K562 (cell line): ENCODE measurements around the gene MCAT. TPM values are rescaled to one million over a fixed set of nuclear protein-coding genes. Genes with fewer than 3 reads are reported as not detected.
A peak's percentile ranks its signal among the peaks of the same experiment; 100 is the strongest.

Experiments
- AFF1 ChIP-seq, 2 experiments: fragments of 450-650 bp; IDR thresholded peaks; 2 replicates each; pipeline ENCODE4 v1.6.1; 2018; ENCODE audit warnings: mild to moderate bottlenecking in 2 of 2, low read depth in 1 of 2; ENCODE audit not compliant: partially characterized antibody in 2 of 2
- ATF2 ChIP-seq: sonication (generic); formaldehyde crosslinking; IDR thresholded peaks from 2 replicates; pipeline ENCODE4 v1.8.1; 2022; ENCODE audit warnings: missing genetic modification reagents
- BCL6 ChIP-seq: fragments of 250-450 bp; sonication (Bioruptor Pico); IDR thresholded peaks from 2 replicates; pipeline ENCODE4 v1.4.0; 2020
- BCOR ChIP-seq: fragments of 450-650 bp; IDR thresholded peaks from 2 replicates; pipeline ENCODE4 v1.6.1; 2016
- DMBX1 ChIP-seq: fragments of 250-450 bp; sonication (Bioruptor Pico); IDR thresholded peaks from 2 replicates; pipeline ENCODE4 v1.8.0; 2022; ENCODE audit warnings: inconsistent platforms, mild to moderate bottlenecking, moderate library complexity, borderline replicate concordance
- E4F1 ChIP-seq: fragments of 250-450 bp; sonication (Bioruptor Pico); IDR thresholded peaks from 2 replicates; pipeline ENCODE4 v1.5.0; 2021; ENCODE audit warnings: mild to moderate bottlenecking, borderline replicate concordance
- MEF2A ChIP-seq: IDR thresholded peaks from 2 replicates; pipeline ENCODE4 v1.6.1; 2011; ENCODE audit warnings: low read depth, mild to moderate bottlenecking, low read length, moderate library complexity; ENCODE audit not compliant: control insufficient read depth
- NR3C1 ChIP-seq: sonication (generic); formaldehyde crosslinking; IDR thresholded peaks from 2 replicates; pipeline ENCODE4 v1.8.1; 2022; ENCODE audit warnings: missing genetic modification reagents
- RBM39 ChIP-seq: fragments of 200-400 bp; formaldehyde crosslinking; optimal IDR thresholded peaks from 2 replicates; pipeline ENCODE3; 2018; ENCODE audit warnings: low read depth, low read length
- polyA plus RNA-seq, 8 experiments: library from polyadenylated mRNA; depleted of rRNA in 4 of 8; stranded (reverse) in 5 of 8; unstranded in 3 of 8; fragments of >200 nt; fragmentation: Nextera tagmentation in 2 of 8; fragmentation: Illumina TruSeq in 1 of 8; extraction: Ambion mirVana in 2 of 8; extraction: Trizol in 1 of 8; gene quantifications; 2 replicates each; pipeline versions ENCODE4 v1.2.1 to v1.2.3, GENCODE V29; 2011 to 2014; ENCODE audit warnings: inconsistent platforms in 1 of 8, missing spikeins in 1 of 8
- total RNA-seq, 7 experiments: library from RNA; depleted of rRNA in 6 of 7; stranded (reverse); fragments of >200 nt in 6 of 7; fragmentation: Illumina TruSeq in 2 of 7; extraction: Trizol in 2 of 7; gene quantifications; 2 replicates each; pipeline versions ENCODE4 v1.2.1 to v1.2.3, GENCODE V29; 2011 to 2021; ENCODE audit warnings: low replicate concordance in 1 of 7

The MCAT gene
- total and polyA plus RNA-seq, 9 of the 15 experiments (the other 6 are each of a cell fraction or from before 2014, with no cell fraction given) = 3.3 to 27.8 (median 13.9) TPM

GRCh38 chr22:43162412-43163150, 19.4 kb upstream of the MCAT start (continued):
- TF ChIP-seq E4F1 = no peak
- no peak for TF ChIP-seq RBM39
- TF ChIP-seq AFF1 (IDR thresholded peaks at IDR 0.05; ENCODE audit: low read depth in 1 of 2, partially characterized antibody in 2 of 2) = no peak
- no peak for TF ChIP-seq BCL6 (CRISPR knock-in tag)
- TF ChIP-seq BCOR = peak; percentile 74
- no peak for TF ChIP-seq ATF2 (CRISPR knock-in tag)
- no peak for TF ChIP-seq DMBX1 (CRISPR knock-in tag)
- TF ChIP-seq MEF2A = no peak
- TF ChIP-seq NR3C1 (CRISPR knock-in tag) = no peak
